GM12864 (cell line): ENCODE results near the gene CAMK2B.
"Not testable (repeated sequence)": the region's sequence is repeated elsewhere in the genome, so short reads cannot be mapped to it uniquely, and the experiment has no call there.

Experiments
- DNase-seq: peaks from one replicate; pipeline ENCODE4 v3.0.0-alpha.2; 2011; ENCODE audit warnings: low read depth
- H3K4me3 ChIP-seq: 2 replicates; pipeline ENCODE4 v1.5.1; 2011; ENCODE audit warnings: mild to moderate bottlenecking, low read depth, low read length, control low read depth
- TF ChIP-seq, protein P1 (sequence below): IDR thresholded peaks from 2 replicates; pipeline ENCODE4 v1.5.1; 2011; ENCODE audit warnings: low read depth, mild to moderate bottlenecking, moderate library complexity, low read length, control low read depth, inconsistent platforms; ENCODE audit errors: missing control alignments

The CAMK2B gene

GRCh38 chr7:44200699-44201461 is 124.5 kb downstream of the CAMK2B start, which contains the start of gene YKT6:
Gene YKT6 (plus strand): TSS chr7:44200978. CDS start chr7:44201136, 158 bp downstream.
- TF ChIP-seq, protein P1, sequence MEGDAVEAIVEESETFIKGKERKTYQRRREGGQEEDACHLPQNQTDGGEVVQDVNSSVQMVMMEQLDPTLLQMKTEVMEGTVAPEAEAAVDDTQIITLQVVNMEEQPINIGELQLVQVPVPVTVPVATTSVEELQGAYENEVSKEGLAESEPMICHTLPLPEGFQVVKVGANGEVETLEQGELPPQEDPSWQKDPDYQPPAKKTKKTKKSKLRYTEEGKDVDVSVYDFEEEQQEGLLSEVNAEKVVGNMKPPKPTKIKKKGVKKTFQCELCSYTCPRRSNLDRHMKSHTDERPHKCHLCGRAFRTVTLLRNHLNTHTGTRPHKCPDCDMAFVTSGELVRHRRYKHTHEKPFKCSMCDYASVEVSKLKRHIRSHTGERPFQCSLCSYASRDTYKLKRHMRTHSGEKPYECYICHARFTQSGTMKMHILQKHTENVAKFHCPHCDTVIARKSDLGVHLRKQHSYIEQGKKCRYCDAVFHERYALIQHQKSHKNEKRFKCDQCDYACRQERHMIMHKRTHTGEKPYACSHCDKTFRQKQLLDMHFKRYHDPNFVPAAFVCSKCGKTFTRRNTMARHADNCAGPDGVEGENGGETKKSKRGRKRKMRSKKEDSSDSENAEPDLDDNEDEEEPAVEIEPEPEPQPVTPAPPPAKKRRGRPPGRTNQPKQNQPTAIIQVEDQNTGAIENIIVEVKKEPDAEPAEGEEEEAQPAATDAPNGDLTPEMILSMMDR = peak; percentile 50
- DNase-seq = peak; percentile 93
- peak within 1 kb of the TSS; percentile 84 for H3K4me3 ChIP-seq

- not testable (repeated sequence) for DNase-seq, H3K4me3 ChIP-seq
Observed at GRCh38 chr7:44200163-44200562, 125.2 kb downstream of the CAMK2B start.

- H3K4me3 ChIP-seq = no peak overlapping the region
- TF ChIP-seq, protein P1 = no peak
Observed at GRCh38 chr7:44197474-44197873, 127.9 kb downstream of the CAMK2B start.

DNA sequence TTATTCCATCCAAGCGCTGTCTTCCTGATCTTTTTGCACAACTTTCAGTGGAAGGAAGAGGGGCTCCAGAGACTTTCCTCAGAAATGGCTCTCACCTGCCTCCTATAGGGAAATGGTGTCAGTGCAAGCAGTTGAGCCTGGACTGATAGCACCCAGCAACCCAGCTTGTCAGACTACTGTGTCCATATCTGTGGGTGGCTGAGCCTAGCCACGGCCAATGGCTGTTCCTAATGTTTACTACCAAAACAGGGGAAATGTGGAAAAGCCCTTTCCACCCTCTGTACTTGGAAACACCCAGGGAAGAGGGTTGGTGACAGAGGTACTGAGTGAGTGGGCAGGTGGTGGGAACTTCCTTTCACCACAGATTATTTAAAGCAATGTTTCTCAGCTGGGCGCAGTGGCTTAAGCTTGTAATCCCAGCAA is 128.9 kb downstream of the CAMK2B start:
- H3K4me3 ChIP-seq = no peak overlapping the region
- no peak for DNase-seq
- TF ChIP-seq, protein P1 = peak; percentile 78

More at GRCh38 chr7:44197474-44197873, 127.9 kb downstream of the CAMK2B start:
- DNase-seq = no peak

- TF ChIP-seq, protein P1 = no peak
- H3K4me3 ChIP-seq = no peak overlapping the region
- no peak for DNase-seq
Observed at GRCh38 chr7:44195889-44196288, 129.5 kb downstream of the CAMK2B start.

DNA sequence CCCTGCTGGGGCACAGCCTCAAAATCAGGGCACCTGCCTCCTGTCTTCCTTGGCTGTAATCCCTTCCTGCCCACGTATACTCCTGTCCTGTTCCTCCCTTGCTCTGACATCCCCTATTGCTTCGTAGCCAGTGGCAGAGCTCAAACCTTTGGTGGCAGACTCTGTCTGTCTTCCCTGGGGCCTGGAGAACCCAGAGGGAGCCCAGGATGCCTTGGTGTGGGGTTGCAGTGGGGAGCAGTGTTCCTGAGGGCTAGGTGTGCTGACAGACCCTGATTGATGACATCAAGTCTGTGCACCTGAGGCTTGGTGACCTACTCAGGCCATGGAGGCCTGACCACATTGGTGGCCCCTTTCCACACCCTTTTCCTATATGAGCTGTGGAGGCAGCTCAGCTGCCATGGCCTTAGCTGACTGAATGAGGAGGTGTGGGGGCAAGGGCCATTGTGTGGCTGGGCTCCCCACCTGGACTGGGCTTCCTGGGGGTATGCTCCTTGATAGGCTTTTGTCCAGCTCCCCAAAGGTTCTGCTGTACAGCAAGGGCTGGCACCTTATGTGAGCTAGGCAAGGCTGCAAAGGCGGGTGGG is 130.7 kb downstream of the CAMK2B start:
- no peak for DNase-seq
- H3K4me3 ChIP-seq = no peak overlapping the region
- TF ChIP-seq, protein P1 = no peak

DNA sequence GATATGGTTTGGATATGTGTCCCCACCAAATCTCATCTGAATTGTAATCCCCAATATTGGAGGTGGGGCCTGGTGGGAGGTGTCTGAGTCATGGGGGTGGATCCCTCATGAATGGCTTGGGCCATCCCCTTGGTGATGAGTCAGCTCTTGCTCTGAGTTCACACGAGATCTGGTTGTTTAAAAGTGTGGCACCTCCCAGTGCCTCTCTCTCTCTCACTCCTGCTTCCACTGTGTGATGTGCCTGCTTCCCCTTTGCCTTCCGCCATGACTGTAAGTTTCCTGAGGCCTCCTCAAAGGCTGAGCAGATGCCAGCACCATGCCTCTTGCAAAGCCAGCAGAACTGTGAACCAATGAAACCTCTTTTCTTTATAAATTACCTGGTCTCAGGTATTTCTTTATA is 131.3 kb downstream of the CAMK2B start:
- H3K4me3 ChIP-seq = no peak overlapping the region
- no peak for DNase-seq
- TF ChIP-seq, protein P1 = no peak
